Neural progenitor cell (in vitro differentiated cells): ENCODE data around the gene USP53.

Source experiments
- CTCF ChIP-seq: fragments of 200-600 bp; sonication (generic); IDR thresholded peaks from 2 replicates; pipeline ENCODE4 v1.5.1; 2017; ENCODE audit warnings: antibody characterized with exemption, mild to moderate bottlenecking
- EZH2 ChIP-seq: fragments of 200-600 bp; sonication (generic); IDR thresholded peaks from 2 replicates; pipeline ENCODE4 v1.6.1; 2017; ENCODE audit warnings: antibody characterized with exemption, mild to moderate bottlenecking, moderate library complexity

GRCh38 chr4:119337010-119337409, 124.5 kb downstream of the USP53 start:
- TF ChIP-seq CTCF = no peak
- no peak for TF ChIP-seq EZH2
